Stimulated activated CD8-positive, alpha-beta memory T cell treated with anti-CD3 and anti-CD28 coated beads, Interleukin-7, amount 100 ng/mL, for 24 hours (primary cell): ENCODE results near the gene NPIPA1.
"Not testable (repeated sequence)": the region's sequence is repeated elsewhere in the genome, so short reads cannot be mapped to it uniquely, and the experiment has no call there.

Experiments
- DNase-seq: peaks from one replicate; pipeline ENCODE4 v3.0.0-alpha.2; 2020; ENCODE audit warnings: low read depth

Gene NPIPA1

GRCh38 chr16:14978281-14978680, 41.0 kb downstream of the NPIPA1 start:
- DNase-seq, result not testable (repeated sequence)

GRCh38 chr16:14978908-14979307, 41.7 kb downstream of the NPIPA1 start:
- DNase-seq, result not testable (repeated sequence)

GRCh38 chr16:14981234-14981633, 44.0 kb downstream of the NPIPA1 start:
- not testable (repeated sequence) for DNase-seq

GRCh38 chr16:14982521-14982920, 45.3 kb downstream of the NPIPA1 start:
- not testable (repeated sequence) for DNase-seq

- not testable (repeated sequence) for DNase-seq
Observed at GRCh38 chr16:14988092-14988491, 50.8 kb downstream of the NPIPA1 start.

- not testable (repeated sequence) for DNase-seq
Observed at GRCh38 chr16:14988661-14989191, 51.5 kb downstream of the NPIPA1 start.

- DNase-seq, result not testable (repeated sequence)
Observed at GRCh38 chr16:14989291-14990281, 52.3 kb downstream of the NPIPA1 start.

- not testable (repeated sequence) for DNase-seq
Observed at GRCh38 chr16:14993277-14994151, 56.3 kb downstream of the NPIPA1 start.

GRCh38 chr16:14996702-14997101, 59.5 kb downstream of the NPIPA1 start:
- not testable (repeated sequence) for DNase-seq

GRCh38 chr16:14998300-14998699, 61.1 kb downstream of the NPIPA1 start:
- not testable (repeated sequence) for DNase-seq

GRCh38 chr16:14999845-15000244, 62.6 kb downstream of the NPIPA1 start:
- not testable (repeated sequence) for DNase-seq
